PC-9 (cell line): ENCODE results near the gene TMEM163. TPM values are rescaled to one million over a fixed set of nuclear protein-coding genes. Genes with fewer than 3 reads are reported as not detected.

ENCODE experiments used
- BruUV-seq: library from RNA; stranded (reverse); fragments of 400-500 nt; replicated peaks from 2 replicates; lab custom pipeline; 2021; lab: Mats Ljungman, UMichigan
- CTCF ChIA-PET: fragments of 300-600 bp; sonication (Branson Sonifier 250); formaldehyde crosslinking; loops from one replicate; lab custom pipeline; 2022; ENCODE audit warnings: antibody characterized with exemption; lab: Charles Lee
- POLR2A ChIA-PET: fragments of 300-600 bp; sonication (Branson Sonifier 250); formaldehyde crosslinking; loops from one replicate; lab custom pipeline; 2022; ENCODE audit warnings: antibody characterized with exemption; ENCODE audit not compliant: unreplicated experiment; lab: Charles Lee
- DNase-seq, 2 experiments: peaks; one replicate each; pipeline versions ENCODE4 v3.0.0 to v3.0.0-alpha.2; 2015 to 2022; ENCODE audit warnings: mixed read lengths in 1 of 2
- H2AFZ ChIP-seq: fragments of 200-600 bp; sonication (generic); 2 replicates; pipeline ENCODE4 v1.8.1; 2017; ENCODE audit warnings: antibody characterized with exemption
- H3F3A ChIP-seq: fragments of 200-600 bp; sonication (generic); 2 replicates; pipeline ENCODE4 v1.8.1; 2017; ENCODE audit warnings: antibody characterized with exemption, mild to moderate bottlenecking, low read depth; ENCODE audit not compliant: insufficient read depth
- H3K27ac ChIP-seq: fragments of 200-600 bp; sonication (generic); 2 replicates; pipeline ENCODE4 v1.6.1; 2016; ENCODE audit warnings: mixed run types
- H3K27me3 ChIP-seq: fragments of 200-600 bp; sonication (generic); 2 replicates; pipeline ENCODE4 v1.6.1; 2016; ENCODE audit warnings: low read depth, mixed run types; ENCODE audit not compliant: insufficient read depth
- H3K36me3 ChIP-seq: fragments of 200-600 bp; sonication (generic); 2 replicates; pipeline ENCODE4 v1.6.1; 2016; ENCODE audit warnings: low read depth, mixed run types
- H3K4me1 ChIP-seq: fragments of 200-600 bp; sonication (generic); replicated peaks from 2 replicates; pipeline ENCODE4 v1.6.1; 2016; ENCODE audit warnings: mixed run types; ENCODE audit not compliant: insufficient read depth
- H3K4me2 ChIP-seq: fragments of 200-600 bp; sonication (generic); 2 replicates; pipeline ENCODE4 v1.6.1; 2017; ENCODE audit warnings: mixed run types
- H3K4me3 ChIP-seq: fragments of 200-600 bp; sonication (generic); 2 replicates; pipeline ENCODE4 v1.6.1; 2016; ENCODE audit warnings: mixed run types
- H3K79me2 ChIP-seq: fragments of 200-600 bp; sonication (generic); 2 replicates; pipeline ENCODE4 v1.6.1; 2017; ENCODE audit warnings: low read depth, mixed run types
- H3K9me2 ChIP-seq: fragments of 200-600 bp; sonication (generic); 2 replicates; pipeline ENCODE4 v1.8.1; 2017; ENCODE audit warnings: mild to moderate bottlenecking; ENCODE audit not compliant: insufficient read depth
- H3K9me3 ChIP-seq: fragments of 200-600 bp; sonication (generic); 2 replicates; pipeline ENCODE4 v1.8.1; 2016; ENCODE audit warnings: low read depth; ENCODE audit not compliant: insufficient read depth
- H4K20me1 ChIP-seq: fragments of 200-600 bp; sonication (generic); 2 replicates; pipeline ENCODE4 v1.8.1; 2017; ENCODE audit not compliant: insufficient read depth
- CTCF ChIP-seq: fragments of 200-600 bp; sonication (generic); conservative IDR thresholded peaks from 2 replicates; pipeline ENCODE4 v1.6.1; 2017; ENCODE audit warnings: mixed run types, antibody characterized with exemption, mild to moderate bottlenecking, moderate library complexity
- EZH2 ChIP-seq: fragments of 200-600 bp; sonication (generic); IDR thresholded peaks from 2 replicates; pipeline ENCODE4 v1.8.0; 2017; ENCODE audit warnings: antibody characterized with exemption, low read depth
- intact Hi-C: fragments of 100-400 bp; cut with micrococcal nuclease; formaldehyde crosslinking; loops from one replicate; pipeline ENCODE4 v1.10.0; 2022; ENCODE audit not compliant: unreplicated experiment
- total RNA-seq: library from RNA; stranded (reverse); gene quantifications from 2 replicates; pipeline ENCODE4 v1.2.3, GENCODE V29; 2021

Gene TMEM163
- total RNA-seq, 1 experiment from 2014 or later = 1.4 TPM

- no peaks in the 10 kb centered on the region for H3K79me2 ChIP-seq
- H3K4me1 ChIP-seq = no peaks in the 10 kb centered on the region
- CTCF ChIA-PET = no interaction called here
- BruUV-seq = no TSS peak
- no peaks in the 10 kb centered on the region for H3K9me3 ChIP-seq
- intact Hi-C loops = no loop called here
- H3K27ac ChIP-seq = no peak overlapping the region
- H3K27me3 ChIP-seq = no peaks in the 10 kb centered on the region
- no peak for DNase-seq
- TF ChIP-seq CTCF (no peak), EZH2 (no peak)
- H3F3A ChIP-seq = no peaks in the 10 kb centered on the region
- H3K4me3 ChIP-seq = no peak overlapping the region
- no peaks in the 10 kb centered on the region for H4K20me1 ChIP-seq
- no peak overlapping the region for H3K4me2 ChIP-seq
- POLR2A ChIA-PET = no interaction called here
- H3K36me3 ChIP-seq = no peaks in the 10 kb centered on the region
- no peaks in the 10 kb centered on the region for H3K9me2 ChIP-seq
- H2AFZ ChIP-seq = no peak overlapping the region
These were observed 140.5 kb downstream of the TMEM163 start for GRCh38 chr2:134578316-134578715.

- Histone ChIP-seq H3K4me1 (no peaks in the 10 kb centered on the region), H4K20me1 (no peaks in the 10 kb centered on the region), H3K4me2 (no peak overlapping the region), H3K27me3 (no peaks in the 10 kb centered on the region), H2AFZ (no peak overlapping the region), H3K79me2 (no peaks in the 10 kb centered on the region), H3K4me3 (no peak overlapping the region), H3K9me2 (no peaks in the 10 kb centered on the region), H3F3A (no peaks in the 10 kb centered on the region), H3K9me3 (no peaks in the 10 kb centered on the region), H3K27ac (no peak overlapping the region), H3K36me3 (no peaks in the 10 kb centered on the region)
- no TSS peak for BruUV-seq
- DNase-seq = no peak
- intact Hi-C loops = no loop called here
- POLR2A ChIA-PET = no interaction called here
- CTCF ChIA-PET = no interaction called here
- TF ChIP-seq EZH2 (no peak), CTCF (no peak)
These were observed 142.3 kb downstream of the TMEM163 start for GRCh38 chr2:134576478-134576877.

- intact Hi-C loops = no loop called here
- H3K4me3 ChIP-seq = no peak overlapping the region
- H3K36me3 ChIP-seq = no peaks in the 10 kb centered on the region
- no peaks in the 10 kb centered on the region for H4K20me1 ChIP-seq
- no peaks in the 10 kb centered on the region for H3K9me2 ChIP-seq
- no TSS peak for BruUV-seq
- H3K79me2 ChIP-seq = no peaks in the 10 kb centered on the region
- no peaks in the 10 kb centered on the region for H3K9me3 ChIP-seq
- no peak for DNase-seq
- H2AFZ ChIP-seq = no peak overlapping the region
- H3K27me3 ChIP-seq = no peaks in the 10 kb centered on the region
- POLR2A ChIA-PET = no interaction called here
- no peak overlapping the region for H3K27ac ChIP-seq
- no peak overlapping the region for H3K4me2 ChIP-seq
- TF ChIP-seq CTCF (no peak), EZH2 (no peak)
- H3K4me1 ChIP-seq = no peaks in the 10 kb centered on the region
- CTCF ChIA-PET = no interaction called here
- no peaks in the 10 kb centered on the region for H3F3A ChIP-seq
These were observed 142.9 kb downstream of the TMEM163 start for GRCh38 chr2:134575888-134576287.
